ENCODE measurements around the gene PGRMC1. TPM values are rescaled to one million over a fixed set of nuclear protein-coding genes. Genes with fewer than 3 reads are reported as not detected.

The PGRMC1 gene
- total and polyA plus RNA-seq, 2 experiments from 2014 or later = 235 to 370 TPM

DNA sequence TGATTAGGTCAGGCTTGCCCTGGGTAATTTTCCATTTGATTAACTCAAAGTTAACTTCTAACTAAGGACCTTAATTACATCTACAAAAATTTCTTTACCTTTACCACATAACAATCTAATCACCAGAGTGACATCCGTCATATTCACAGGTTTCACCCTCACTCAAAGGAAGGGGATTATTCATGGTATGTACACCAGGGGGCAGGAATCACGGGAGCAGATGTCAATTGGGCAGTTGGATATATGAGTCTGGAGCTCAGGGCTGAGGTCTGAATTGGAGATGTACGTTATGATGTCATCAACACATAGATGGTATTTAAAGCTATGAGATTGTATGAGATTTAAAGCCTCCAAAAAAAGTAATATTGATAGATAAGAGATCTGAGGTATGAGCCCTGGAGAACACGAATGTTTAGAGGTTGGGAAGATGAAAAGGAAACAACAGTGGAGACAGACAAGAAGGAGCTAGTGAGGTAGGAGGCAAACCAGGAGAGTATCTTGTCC is 52.9 kb downstream of the PGRMC1 start:
- Histone ChIP-seq H4K20me1 (replicated peaks; ENCODE audit: insufficient read depth) (no peaks in the 10 kb centered on the region), H3K79me2 (replicated peaks; ENCODE audit: insufficient read depth) (no peaks in the 10 kb centered on the region), H3K27me3 (ENCODE audit: insufficient read depth) (no peaks in the 10 kb centered on the region), H3K4me1 (ENCODE audit: insufficient read depth) (no peaks in the 10 kb centered on the region), H3K4me2 (no peak overlapping the region), H2AFZ (no peak overlapping the region), H3K9me2 (ENCODE audit: insufficient read depth) (no peaks in the 10 kb centered on the region), H3K36me3 (ENCODE audit: insufficient read depth) (no peaks in the 10 kb centered on the region), H3F3A (replicated peaks; ENCODE audit: low read depth) (no peaks in the 10 kb centered on the region), H3K27ac (ENCODE audit: low read depth) (no peak overlapping the region), H3K4me3 (no peak overlapping the region)
- TF ChIP-seq, protein P1, sequence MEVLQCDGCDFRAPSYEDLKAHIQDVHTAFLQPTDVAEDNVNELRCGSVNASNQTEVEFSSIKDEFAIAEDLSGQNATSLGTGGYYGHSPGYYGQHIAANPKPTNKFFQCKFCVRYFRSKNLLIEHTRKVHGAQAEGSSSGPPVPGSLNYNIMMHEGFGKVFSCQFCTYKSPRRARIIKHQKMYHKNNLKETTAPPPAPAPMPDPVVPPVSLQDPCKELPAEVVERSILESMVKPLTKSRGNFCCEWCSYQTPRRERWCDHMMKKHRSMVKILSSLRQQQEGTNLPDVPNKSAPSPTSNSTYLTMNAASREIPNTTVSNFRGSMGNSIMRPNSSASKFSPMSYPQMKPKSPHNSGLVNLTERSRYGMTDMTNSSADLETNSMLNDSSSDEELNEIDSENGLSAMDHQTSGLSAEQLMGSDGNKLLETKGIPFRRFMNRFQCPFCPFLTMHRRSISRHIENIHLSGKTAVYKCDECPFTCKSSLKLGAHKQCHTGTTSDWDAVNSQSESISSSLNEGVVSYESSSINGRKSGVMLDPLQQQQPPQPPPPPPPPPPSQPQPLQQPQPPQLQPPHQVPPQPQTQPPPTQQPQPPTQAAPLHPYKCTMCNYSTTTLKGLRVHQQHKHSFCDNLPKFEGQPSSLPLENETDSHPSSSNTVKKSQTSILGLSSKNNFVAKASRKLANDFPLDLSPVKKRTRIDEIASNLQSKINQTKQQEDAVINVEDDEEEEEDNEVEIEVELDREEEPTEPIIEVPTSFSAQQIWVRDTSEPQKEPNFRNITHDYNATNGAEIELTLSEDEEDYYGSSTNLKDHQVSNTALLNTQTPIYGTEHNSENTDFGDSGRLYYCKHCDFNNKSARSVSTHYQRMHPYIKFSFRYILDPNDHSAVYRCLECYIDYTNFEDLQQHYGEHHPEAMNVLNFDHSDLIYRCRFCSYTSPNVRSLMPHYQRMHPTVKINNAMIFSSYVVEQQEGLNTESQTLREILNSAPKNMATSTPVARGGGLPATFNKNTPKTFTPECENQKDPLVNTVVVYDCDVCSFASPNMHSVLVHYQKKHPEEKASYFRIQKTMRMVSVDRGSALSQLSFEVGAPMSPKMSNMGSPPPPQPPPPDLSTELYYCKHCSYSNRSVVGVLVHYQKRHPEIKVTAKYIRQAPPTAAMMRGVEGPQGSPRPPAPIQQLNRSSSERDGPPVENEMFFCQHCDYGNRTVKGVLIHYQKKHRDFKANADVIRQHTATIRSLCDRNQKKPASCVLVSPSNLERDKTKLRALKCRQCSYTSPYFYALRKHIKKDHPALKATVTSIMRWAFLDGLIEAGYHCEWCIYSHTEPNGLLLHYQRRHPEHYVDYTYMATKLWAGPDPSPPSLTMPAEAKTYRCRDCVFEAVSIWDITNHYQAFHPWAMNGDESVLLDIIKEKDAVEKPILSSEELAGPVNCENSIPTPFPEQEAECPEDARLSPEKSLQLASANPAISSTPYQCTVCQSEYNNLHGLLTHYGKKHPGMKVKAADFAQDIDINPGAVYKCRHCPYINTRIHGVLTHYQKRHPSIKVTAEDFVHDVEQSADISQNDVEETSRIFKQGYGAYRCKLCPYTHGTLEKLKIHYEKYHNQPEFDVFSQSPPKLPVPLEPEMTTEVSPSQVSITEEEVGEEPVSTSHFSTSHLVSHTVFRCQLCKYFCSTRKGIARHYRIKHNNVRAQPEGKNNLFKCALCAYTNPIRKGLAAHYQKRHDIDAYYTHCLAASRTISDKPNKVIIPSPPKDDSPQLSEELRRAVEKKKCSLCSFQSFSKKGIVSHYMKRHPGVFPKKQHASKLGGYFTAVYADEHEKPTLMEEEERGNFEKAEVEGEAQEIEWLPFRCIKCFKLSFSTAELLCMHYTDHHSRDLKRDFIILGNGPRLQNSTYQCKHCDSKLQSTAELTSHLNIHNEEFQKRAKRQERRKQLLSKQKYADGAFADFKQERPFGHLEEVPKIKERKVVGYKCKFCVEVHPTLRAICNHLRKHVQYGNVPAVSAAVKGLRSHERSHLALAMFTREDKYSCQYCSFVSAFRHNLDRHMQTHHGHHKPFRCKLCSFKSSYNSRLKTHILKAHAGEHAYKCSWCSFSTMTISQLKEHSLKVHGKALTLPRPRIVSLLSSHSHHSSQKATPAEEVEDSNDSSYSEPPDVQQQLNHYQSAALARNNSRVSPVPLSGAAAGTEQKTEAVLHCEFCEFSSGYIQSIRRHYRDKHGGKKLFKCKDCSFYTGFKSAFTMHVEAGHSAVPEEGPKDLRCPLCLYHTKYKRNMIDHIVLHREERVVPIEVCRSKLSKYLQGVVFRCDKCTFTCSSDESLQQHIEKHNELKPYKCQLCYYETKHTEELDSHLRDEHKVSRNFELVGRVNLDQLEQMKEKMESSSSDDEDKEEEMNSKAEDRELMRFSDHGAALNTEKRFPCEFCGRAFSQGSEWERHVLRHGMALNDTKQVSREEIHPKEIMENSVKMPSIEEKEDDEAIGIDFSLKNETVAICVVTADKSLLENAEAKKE (CRISPR knock-in tag; IDR thresholded peaks at IDR 0.05) = no peak
- no peak for TF ChIP-seq EZH2 (IDR thresholded peaks at IDR 0.05; ENCODE audit: low read depth, unreplicated experiment)
- no peak for TF ChIP-seq CREB1 (CRISPR knock-in tag; IDR thresholded peaks at IDR 0.05; ENCODE audit: low read depth)
- TF ChIP-seq NANOG (IDR thresholded peaks at IDR 0.05; ENCODE audit: borderline replicate concordance) = no peak
- TF ChIP-seq CTCF (conservative IDR thresholded peaks at IDR 0.05; ENCODE audit: low read depth in 2 of 2) = peak; percentile 44 to 51; a peak in 3 of 4 replicates
- TF ChIP-seq STAT1 (IDR thresholded peaks at IDR 0.05; ENCODE audit: unreplicated experiment) = no peak
- no peak for TF ChIP-seq EZH2phosphoT487 (IDR thresholded peaks at IDR 0.05; ENCODE audit: unreplicated experiment)
- TF ChIP-seq POLR2AphosphoS5 (IDR thresholded peaks at IDR 0.05; ENCODE audit: low read depth) = no peak
- TF ChIP-seq ZNF331 (CRISPR knock-in tag; IDR thresholded peaks at IDR 0.05; ENCODE audit: low read depth) = no peak
- DNase-seq (ENCODE audit: low spot score) (no peak), ATAC-seq (no peak)
- no peaks in the 10 kb centered on the region for H3K36me3 Mint-ChIP-seq (ENCODE audit: low read depth)
- H3K27me3 Mint-ChIP-seq (ENCODE audit: insufficient read depth, low read depth, poor library complexity) = no peaks in the 10 kb centered on the region
- H3K4me1 Mint-ChIP-seq = peaks cover 8% of the 10 kb centered on the region; the same call in 2 of the 3 replicates
- H3K27ac Mint-ChIP-seq = no peak overlapping the region
- no peak overlapping the region for H3K4me3 Mint-ChIP-seq
- H3K9me3 Mint-ChIP-seq = no peaks in the 10 kb centered on the region

Measured in GM23338 (cell line).